HG02973 (cell line): ENCODE measurements around the gene PTPRN2.
"Not testable (repeated sequence)": the region's sequence is repeated elsewhere in the genome, so short reads cannot be mapped to it uniquely, and the experiment has no call there.

Source experiments
- ATAC-seq: cut with Tn5 transposase; IDR thresholded peaks from one replicate; pipeline ENCODE4 v1.9.1; 2021; ENCODE audit warnings: moderate library complexity; ENCODE audit not compliant: unreplicated experiment

Gene PTPRN2

DNA sequence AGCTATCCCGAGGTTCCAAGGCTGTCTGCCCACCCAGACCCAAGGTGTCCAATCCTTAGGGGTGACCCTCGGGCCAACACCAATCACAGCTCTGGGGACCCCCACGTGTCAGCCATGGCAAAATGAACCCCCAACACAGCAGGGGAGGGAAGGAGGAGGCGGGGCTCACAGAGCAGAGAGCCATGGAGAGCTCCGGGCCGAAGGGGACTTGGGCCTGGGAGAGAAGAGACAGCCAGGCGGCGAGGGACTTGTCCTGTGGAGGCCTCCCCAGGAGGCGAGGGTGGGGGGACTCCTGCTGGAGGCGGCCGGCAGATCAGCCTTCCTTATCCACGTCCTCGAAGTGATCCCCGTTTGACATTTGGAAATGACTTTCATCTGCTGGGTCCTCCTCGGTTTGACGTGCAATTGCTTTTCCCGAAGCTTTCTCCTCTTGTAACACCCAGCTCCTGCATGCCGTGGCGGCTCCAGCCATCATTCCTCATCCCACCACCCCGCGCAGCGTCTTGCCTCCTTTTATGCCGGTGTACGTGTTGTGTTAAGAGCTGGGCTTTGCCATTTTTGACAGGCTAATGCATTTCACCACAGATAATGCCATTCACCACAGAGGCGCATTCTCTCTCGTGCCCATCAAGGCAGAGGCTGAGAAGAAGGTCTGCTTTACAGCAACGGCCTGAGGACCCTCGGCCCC lies 913.5 kb downstream of the PTPRN2 start:
- no peak for ATAC-seq

DNA sequence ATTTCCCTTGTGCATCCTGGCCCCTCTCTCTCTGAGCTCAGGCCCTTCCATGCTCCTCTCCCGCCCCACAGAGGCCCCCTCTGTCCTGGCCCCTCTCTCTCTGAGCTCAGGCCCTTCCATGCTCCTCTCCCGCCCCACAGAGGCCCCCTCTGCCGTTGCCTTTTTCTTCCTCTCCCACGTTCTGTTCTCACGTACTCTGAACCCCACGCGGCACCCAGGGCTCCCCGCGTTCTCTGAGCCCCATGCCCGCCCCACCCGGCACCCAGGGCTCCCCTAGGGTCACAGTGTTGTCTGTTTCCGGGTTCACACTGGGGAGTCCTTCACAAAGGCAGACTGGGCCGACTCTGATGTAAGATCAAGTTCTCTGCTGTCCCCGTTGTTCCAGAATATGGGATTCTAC lies 914.0 kb downstream of the PTPRN2 start:
- ATAC-seq = no peak

DNA sequence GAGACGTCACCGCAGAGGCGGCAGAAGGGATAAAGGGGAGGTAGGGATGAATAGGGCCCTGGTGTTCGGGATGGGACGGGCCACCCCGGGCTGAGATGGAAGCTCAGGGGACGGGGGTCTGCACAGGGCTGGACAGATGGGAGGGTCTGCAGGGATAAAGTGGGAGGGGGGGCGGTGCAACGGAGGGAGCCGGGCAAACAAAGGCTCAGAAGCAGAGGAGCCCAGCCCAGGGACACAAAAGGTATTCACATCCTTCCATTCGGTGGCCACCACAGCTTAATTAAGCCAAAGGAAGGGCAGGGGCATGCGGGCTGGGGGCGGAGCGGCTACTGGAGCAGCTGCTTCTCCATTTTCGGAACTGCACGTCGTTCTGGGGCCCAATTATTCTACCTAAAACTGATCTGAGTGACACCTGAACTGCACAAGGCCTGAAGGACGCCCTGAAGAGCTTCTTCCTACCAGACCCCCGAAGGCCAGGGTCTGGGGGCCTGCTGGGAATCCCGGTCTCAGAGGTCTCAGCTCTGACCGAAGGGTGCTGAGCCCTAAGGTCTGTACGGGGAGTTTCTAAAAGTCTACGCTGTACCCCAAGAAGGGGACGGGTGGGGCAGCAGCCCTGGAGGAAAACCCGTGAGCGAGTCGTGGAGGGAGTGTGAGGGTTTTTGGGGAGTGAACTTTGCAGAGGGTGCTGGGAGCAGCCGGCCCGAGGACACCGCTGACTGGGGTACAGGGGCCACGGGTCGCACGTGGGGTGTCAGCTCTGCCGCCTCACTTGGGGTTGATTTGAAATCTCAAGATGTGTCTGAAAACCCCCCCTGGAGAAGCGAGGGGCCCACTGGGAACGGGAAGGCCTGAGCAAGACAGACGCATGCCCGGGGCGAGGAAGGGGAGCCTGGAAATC lies 916.0 kb downstream of the PTPRN2 start:
- ATAC-seq = no peak

DNA sequence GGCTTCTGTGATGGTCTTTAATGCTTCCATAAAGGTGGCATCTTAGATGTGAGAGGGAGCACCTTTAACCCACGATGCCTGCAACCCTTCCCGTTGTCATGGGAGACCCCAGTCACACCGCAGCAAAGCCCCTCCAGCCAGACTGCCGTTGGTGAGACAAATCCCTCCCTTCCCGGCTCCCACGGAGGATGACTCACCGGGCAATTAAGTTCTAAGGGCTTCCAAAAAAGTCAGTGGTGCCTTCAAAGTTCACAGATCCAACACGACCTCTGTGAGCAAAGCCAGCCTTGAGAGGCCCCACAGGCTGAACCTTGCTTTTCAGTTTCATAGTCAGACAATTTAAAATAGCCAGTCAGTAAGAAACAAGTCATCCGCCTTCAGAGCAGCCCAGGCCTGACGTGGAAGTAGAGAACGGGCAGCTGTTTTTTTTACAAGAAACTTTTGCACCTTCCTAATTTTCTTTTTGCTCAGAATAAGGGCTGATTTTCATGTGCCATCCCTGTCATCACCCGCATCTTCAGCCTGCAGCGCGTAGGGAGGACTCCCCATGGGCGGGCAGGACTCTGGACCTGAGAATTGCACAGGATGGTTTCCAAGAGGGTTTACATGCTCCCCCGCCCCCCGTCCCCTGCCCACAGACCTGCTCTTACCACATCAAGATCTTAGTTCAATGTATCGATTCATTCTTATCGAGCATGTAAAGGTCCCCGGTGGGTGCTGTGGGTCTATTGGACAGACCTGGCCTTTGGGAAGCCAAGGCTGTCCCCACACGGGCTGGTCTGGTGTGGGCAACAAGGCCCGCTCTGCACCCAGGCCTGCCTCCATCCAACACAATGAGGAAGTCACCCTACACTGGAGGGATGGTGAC lies 916.9 kb downstream of the PTPRN2 start:
- no peak for ATAC-seq

DNA sequence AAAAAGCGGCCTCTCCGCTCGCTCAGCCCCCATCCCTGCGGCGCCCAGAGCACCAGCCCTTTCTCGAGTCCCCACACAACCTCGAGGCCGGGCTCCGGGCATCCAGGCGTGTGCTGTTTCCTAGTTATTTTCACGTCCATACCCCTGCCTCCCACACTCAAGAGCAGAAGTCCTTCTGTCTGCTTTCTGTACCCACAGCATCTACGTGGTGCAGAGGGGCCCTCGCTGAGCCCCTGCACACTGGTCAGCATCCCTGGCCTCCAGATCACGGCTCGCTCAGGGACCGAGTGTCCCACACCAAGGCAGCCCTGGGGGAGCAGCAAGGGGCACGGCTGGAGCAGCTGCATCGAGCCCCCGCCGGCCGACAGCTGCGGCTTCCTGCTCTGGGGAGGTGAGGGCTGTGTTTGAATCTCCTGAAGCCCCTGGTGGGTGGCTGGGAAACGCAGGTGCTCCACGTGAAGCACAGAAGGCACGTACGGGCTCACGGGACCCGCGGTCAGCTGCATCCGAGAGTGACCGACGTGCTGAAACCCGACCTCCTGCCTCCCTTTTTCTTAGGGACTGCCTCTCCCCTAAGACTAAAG lies 917.8 kb downstream of the PTPRN2 start:
- no peak for ATAC-seq

DNA sequence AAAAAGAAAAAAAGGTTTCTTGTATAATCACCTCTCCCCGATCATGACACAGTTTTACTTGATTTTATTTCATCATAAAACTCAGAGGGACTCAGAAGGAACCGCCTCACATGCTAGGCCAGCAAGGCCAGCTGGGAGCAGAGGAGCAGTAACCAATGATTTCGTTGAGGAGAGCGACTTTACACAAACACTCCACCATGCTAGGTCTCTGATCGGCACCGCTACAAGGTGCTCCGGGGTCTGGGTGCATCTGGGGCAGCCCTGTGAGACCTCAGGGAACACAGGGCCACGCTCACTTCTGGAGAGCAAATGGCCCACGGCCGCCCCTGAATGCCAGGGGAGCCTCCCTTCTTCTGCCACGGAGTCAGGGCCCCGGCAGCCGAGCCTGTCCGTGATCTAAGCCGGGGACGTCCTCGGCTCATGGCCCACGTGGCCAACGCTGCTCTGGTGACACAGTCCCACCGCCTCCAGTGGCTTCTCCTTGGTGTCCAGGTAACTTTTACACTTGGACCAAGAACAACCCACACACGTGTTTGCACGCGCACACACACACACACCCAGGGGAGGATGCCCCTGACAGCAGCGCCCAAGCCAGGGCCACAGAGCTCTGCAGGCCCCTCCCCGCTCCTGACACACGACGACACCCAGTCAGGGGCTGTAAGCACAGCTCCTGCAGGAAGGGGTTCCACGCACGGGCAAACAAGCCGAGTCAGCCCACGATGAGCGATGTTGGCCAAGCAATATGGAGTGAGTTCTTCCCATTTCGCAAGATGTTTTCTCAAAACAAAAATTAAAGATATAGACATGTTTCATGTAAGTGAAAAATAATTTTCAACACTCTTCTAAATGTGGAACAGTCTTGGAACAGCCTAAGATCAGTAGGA lies 918.5 kb downstream of the PTPRN2 start:
- ATAC-seq = no peak

DNA sequence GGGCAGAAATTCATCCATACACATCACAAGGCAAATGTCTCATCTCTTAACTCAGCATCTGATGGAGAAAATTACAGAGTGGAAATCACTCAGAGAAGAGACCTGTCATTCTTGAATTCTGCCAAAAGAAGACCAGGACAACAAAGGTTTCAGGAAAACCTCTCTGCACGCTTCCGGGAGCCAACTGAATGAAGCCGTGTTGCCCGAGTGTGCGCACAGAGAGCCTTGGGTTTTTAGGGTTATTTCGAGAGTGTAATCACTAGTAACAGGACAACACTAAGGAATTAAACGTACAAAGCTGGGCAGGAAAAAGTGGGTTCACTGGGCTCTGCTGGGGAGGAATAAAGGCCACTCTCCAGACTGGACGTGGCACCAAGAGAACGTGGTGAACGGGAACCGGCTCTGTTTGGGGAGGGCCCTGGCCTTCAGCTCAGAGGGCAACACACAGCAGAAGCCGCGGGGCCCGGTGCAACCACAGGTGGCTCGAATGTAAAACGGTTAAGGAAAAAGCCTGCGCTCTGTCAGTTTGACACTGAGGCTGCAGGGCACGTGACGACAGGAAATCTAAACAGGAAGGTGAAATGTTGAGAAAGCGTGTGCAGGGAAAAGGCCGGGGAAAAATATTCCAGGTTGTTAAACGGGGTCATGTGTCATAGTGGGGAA lies 919.3 kb downstream of the PTPRN2 start:
- ATAC-seq = no peak

DNA sequence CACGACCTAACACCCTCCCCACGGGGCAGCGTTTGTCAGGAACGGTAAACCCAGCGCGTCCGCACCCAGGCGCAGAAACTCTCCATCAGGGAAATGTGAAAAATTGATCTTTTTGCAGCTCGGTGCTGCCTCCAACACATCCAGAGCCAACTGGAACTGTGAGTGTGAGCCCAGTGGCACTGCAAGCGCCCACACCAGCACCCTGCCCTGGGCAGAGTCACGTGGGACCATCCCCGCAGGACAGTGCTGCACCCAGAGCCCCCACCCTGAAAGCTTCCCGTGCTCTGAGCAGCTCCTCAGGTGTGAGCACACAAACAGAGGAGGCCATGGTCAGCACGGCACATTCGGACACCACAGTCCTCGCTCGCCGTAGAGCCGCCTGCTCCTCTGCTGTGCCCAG lies 919.9 kb downstream of the PTPRN2 start:
- no peak for ATAC-seq

DNA sequence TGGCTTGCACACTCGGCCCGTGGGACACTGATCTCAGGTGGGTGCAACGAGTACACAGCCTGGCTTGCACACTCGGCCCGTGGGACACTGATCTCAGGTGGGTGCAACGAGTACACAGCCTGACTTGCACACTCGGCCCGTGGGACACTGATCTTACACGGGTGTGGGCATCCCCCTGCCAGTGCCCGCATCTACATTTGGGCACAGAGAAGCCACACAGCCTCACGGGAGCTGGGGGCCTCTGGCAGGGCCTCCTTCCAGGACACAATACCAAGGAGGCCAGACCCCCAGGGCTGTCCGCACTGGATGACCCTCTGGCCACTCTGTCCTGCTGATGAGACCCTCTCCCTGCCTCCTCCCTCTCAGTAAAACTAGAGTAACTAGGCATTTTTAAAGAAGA lies 920.4 kb downstream of the PTPRN2 start:
- ATAC-seq = no peak

DNA sequence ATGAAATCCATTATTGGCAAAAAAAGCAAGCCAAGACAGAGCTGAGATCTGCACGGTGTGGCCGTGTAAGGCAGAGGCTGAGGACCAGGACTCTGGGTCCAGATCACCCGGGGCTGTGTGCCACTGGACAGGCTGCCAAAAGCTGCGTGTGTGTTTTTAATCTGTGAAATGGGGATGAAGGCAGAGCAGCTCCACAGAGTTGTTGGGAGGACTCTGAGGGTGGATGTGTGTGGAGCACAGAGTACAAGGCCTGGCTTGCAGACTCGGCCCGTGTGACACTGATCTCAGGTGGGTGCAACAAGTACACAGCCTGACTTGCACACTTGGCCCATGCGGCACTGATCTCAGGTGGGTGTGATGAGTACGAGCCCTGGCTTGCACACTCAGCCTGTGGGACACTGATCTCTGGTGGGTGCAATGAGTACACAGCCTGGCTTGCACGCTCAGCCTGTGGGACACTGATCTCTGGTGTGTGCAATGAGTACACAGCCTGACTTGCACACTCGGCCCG lies 921.0 kb downstream of the PTPRN2 start:
- no peak for ATAC-seq

DNA sequence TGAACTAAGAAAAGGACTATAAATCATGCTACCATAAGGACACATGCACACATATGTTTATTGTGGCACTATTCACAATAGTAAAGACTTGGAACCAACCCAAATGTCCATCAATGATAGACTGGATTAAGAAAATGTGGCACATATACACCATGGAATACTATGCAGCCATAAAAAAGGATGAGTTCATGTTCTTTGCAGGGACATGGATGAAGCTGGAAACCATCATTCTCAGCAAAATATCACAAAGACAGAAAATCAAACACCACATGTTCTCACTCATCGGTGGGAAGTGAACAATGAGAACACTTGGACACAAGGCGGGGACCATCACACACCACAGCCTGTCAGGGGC lies 922.0 kb downstream of the PTPRN2 start:
- ATAC-seq = not testable (repeated sequence)

DNA sequence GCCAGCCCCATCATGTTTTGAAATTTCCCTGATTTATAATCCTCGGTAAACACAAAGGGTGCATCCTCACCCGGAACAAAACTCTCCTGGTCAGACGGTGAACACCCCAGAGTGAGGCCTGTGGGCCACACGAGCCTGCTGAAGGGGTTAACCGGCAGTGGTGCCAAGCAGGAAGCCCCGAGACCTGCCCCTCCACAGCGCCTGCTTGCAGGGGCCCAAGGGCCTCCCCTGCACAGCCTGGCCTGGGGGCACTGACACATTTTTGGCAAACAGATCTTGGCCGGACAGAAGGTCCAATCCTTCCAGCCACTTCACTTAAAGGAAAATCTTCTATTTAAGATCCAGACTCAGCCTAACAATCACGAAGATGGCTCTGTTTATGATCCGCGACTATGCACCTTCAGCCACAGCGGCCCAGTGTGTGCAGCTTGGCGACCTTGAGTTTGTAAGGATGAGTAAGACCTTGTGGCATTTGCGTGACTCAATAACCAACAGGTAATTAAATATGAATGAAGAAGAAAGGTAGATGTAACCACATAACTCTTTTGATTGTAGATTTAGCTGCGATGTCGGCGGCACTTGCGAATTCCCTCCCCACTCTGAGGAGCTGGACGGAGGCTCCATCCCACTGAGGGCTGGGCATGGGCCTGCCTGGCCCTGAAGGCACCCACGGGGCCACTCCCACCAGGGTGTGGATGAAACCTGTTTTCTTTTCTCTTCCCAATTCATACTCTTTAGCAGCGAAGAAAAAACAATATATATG lies 922.6 kb downstream of the PTPRN2 start:
- ATAC-seq = no peak

DNA sequence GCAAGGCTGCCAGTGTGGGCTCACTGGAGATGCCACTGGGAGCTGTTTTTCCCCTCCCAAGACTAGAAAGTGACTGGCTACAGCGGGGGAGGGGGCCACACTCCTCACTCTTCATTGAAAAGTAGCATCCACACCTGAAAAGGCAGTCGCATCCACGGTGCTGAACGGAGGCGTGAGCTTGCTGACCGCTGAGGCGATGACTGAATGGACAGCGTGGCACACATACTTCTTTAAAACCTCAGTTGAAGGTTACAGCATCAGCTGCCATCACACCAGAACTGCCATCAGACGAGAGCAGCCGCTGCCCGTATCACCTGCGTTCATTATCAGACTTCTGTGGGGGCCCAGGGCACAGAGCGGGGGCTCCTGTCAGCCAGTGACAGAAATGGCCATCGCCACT lies 923.6 kb downstream of the PTPRN2 start:
- no peak for ATAC-seq

DNA sequence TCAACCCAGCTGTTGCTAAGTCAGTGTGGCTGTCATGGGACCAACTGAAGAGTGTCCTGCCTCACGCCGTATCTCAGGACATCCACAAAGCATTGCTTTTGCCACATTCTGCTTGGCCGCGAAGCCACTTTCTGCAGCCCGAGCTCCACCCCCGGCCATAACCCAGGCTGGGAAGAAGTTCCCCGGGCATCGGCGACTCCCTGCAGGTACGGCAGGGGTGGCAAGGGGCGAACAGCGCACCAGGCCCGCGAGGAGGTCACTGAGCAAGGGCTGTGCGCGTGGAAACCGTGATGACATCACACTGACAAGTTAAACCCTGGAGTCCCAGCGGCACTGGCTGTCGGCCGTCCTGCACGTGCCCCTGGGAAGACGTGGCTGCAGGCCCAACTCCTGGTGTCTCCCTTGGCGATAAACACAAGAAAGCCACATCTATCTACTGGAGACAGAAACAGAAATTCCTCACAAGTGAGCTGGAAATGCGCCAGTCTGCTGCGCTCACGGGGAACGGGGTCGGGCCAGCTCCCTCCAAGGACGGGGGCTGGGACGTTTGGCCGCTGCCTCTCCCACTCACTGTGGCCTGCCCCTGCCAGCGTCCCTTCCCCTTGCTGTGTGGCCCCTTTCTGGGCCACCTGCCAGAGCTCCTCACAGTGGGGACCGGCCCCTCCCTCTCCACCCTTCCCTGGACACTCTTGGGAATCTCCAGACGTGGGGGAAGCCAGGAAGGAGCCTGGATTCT lies 924.5 kb downstream of the PTPRN2 start:
- ATAC-seq = no peak

DNA sequence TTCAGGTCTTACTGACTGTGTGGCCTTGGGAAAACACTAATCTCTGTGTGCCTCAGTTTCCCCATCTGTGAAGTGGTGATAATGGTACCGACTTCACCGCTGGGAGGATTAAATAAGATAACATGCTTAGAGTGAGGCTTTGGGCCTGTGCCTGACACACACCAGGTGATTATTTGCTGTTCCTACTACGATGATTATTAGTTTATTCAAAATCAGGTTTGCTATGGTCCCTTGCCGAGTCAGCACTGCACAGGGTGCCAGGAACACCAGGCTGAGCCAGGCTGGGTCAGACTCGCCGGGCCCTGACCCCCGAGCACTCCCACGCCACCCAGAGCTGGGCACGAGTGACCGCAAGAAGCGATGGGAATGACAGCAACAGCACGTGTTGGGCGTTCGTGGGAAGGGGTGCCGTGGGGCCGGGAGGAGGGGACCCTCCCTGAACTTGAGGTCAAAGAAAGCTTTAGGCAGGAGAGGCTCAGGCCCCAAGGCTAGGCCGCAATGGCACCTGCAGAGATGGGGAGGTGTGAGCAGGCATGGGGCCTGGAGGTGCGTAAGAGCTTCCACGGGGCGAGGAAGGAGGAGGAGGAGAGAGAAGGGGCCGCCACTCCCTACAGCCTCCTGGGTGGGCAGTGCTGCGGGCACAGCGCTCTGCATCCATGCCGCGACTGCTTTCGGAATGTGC lies 925.4 kb downstream of the PTPRN2 start:
- no peak for ATAC-seq

DNA sequence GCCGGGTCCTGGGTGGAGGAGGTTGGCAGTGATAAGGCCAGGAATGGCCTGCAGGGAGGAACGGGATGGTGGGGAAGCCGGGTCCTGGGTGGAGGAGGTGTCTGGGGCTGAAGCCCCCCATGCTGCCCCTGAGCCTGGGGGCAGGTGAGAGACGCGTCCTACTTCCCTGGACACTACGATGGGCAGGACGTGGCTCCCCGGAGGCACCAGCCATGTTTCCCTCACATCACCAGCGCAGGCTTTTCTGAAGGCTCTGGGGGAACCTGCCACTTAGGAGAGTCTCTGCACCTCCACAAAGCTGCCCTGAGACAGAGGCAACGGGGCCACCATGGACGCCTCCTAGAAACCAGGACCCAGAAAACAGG lies 926.0 kb downstream of the PTPRN2 start:
- no peak for ATAC-seq

DNA sequence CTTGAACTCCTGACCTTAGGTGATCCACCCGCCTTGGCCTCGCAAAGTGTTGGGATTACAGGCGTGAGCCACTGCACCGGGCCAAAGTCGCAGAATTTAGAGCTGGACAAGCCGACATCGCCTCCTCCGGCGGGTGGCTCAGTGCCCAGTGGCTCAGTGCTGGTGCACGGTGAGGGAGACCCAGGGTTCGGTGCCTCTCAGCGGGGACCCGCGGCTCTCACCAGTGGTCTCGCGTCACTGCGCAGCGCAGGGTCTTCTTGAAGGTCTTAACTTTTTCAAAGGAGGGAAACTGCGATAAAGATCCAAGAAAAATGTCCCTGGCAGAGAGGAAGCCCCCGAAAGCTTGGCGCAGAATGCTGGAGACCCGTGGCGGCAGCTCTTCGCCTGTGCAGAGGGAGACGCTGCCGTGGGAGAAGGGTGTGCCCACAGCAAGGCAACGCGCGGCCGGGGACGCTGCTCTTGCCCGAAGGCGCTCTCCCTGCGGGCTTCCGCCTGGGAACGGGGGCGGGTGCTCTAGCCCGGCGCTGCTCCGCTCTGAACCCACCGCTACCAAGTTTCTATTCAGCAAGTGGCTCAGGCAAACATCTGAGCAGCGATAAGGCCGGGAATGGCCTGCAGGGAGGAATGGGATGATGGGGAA lies 926.5 kb downstream of the PTPRN2 start:
- no peak for ATAC-seq
